GM12878 (cell line): Measurements from ENCODE around the gene CELSR2. TPM values are rescaled to one million over a fixed set of nuclear protein-coding genes. Genes with fewer than 3 reads are reported as not detected.

Experiments used
- ATAC-seq: fragments of 200-7000 bp; cut with Tn5 transposase; 3 replicates; pipeline ENCODE4 v1.9.1; 2020; ENCODE audit warnings: mild to moderate bottlenecking, moderate library complexity
- BruUV-seq: library from RNA; stranded (reverse); fragments of 400-500 nt; replicated peaks from 2 replicates; lab custom pipeline; 2021; lab: Mats Ljungman, UMichigan
- CTCF ChIA-PET: fragments of 300-600 bp; sonication (Branson Sonifier 250); formaldehyde crosslinking; extraction: SDS; loops from one replicate; lab custom pipeline; 2021; ENCODE audit warnings: inconsistent platforms; lab: Yijun Ruan, JAX
- POLR2A ChIA-PET: fragments of 350-600 bp; formaldehyde crosslinking; extraction: SDS; loops from one replicate; lab custom pipeline; 2021; ENCODE audit warnings: inconsistent platforms; lab: Charles Lee
- RAD21 ChIA-PET: fragments of 300-600 bp; sonication (Branson Sonifier 250); formaldehyde crosslinking; loops from one replicate; lab custom pipeline; 2023; ENCODE audit warnings: antibody characterized with exemption; ENCODE audit not compliant: unreplicated experiment; lab: Charles Lee
- SMC1A ChIA-PET: fragments of 300-600 bp; sonication (Branson Sonifier 250); formaldehyde crosslinking; loops from one replicate; lab custom pipeline; 2023; ENCODE audit not compliant: unreplicated experiment, uncharacterized antibody; lab: Charles Lee
- DNase-seq: peaks from one replicate; pipeline ENCODE4 v3.0.0-alpha.2; 2011; ENCODE audit warnings: low read depth, low spot score
- FAIRE-seq: peaks from 3 replicates; lab custom pipeline; 2011; peaks lifted over from hg19 to GRCh38; lab: Jason Lieb, UNC
- H2AFZ ChIP-seq: 2 replicates; pipeline ENCODE4 v1.6.0; 2011; ENCODE audit warnings: low read depth, low read length, control low read depth; ENCODE audit not compliant: control insufficient read depth
- H3K27ac ChIP-seq: 2 replicates; pipeline ENCODE4 v1.5.1; 2011; ENCODE audit warnings: control low read depth; ENCODE audit not compliant: control insufficient read depth, insufficient read depth
- H3K27me3 ChIP-seq, 2 experiments: replicated peaks in 1 of 2; 2 replicates each; pipeline versions ENCODE4 v1.6.0 to v1.6.1; 2011; ENCODE audit warnings: low read length in 1 of 2; ENCODE audit not compliant: control insufficient read depth in 2 of 2, insufficient read depth in 2 of 2
- H3K36me3 ChIP-seq, 2 experiments: 2 replicates each; pipeline ENCODE4 v1.5.1; 2011; ENCODE audit warnings: low read length in 1 of 2; ENCODE audit not compliant: control insufficient read depth in 2 of 2, insufficient read depth in 2 of 2
- H3K4me1 ChIP-seq: 2 replicates; pipeline ENCODE4 v1.6.1; 2011; ENCODE audit warnings: mild to moderate bottlenecking, low read length, moderate library complexity, mixed read lengths; ENCODE audit not compliant: control insufficient read depth, insufficient read depth
- H3K4me2 ChIP-seq: 2 replicates; pipeline ENCODE4 v1.6.0; 2011; ENCODE audit warnings: control low read depth; ENCODE audit not compliant: control insufficient read depth, insufficient read depth
- H3K4me3 ChIP-seq: fragments of 200-600 bp; sonication (generic); 2 replicates; pipeline ENCODE4 v1.5.1; 2016
- H3K79me2 ChIP-seq: 2 replicates; pipeline ENCODE4 v1.6.0; 2011; ENCODE audit warnings: low read length; ENCODE audit not compliant: control insufficient read depth, insufficient read depth
- H3K9ac ChIP-seq: 2 replicates; pipeline ENCODE4 v1.8.0; 2011; ENCODE audit warnings: low read length, control low read depth, mixed read lengths; ENCODE audit not compliant: control insufficient read depth, insufficient read depth
- H3K9me3 ChIP-seq: replicated peaks from 3 replicates; pipeline ENCODE4 v1.5.1; 2011; ENCODE audit warnings: mild to moderate bottlenecking, low read length; ENCODE audit not compliant: control insufficient read depth, insufficient read depth
- H4K20me1 ChIP-seq: 2 replicates; pipeline ENCODE4 v1.6.0; 2011; ENCODE audit not compliant: control insufficient read depth, insufficient read depth
- ATF7 ChIP-seq: fragments of 450-650 bp; IDR thresholded peaks from 2 replicates; pipeline ENCODE4 v1.6.1; 2016; ENCODE audit warnings: low read depth, mild to moderate bottlenecking
- BMI1 ChIP-seq: fragments of 450-650 bp; IDR thresholded peaks from 2 replicates; pipeline ENCODE4 v1.6.1; 2016; ENCODE audit warnings: mild to moderate bottlenecking, moderate library complexity, borderline replicate concordance
- EED ChIP-seq: sonication (generic); IDR thresholded peaks from 2 replicates; pipeline ENCODE4 v1.6.1; 2016; ENCODE audit warnings: antibody characterized with exemption, low read depth
- HDAC2 ChIP-seq: fragments of 200-600 bp; sonication (generic); IDR thresholded peaks from 2 replicates; pipeline ENCODE4 v1.6.1; 2017
- HDGF ChIP-seq: fragments of 450-650 bp; IDR thresholded peaks from 2 replicates; pipeline ENCODE4 v1.6.1; 2016; ENCODE audit warnings: antibody characterized with exemption
- NRF1 ChIP-seq: conservative IDR thresholded peaks from 2 replicates; pipeline ENCODE4 v1.6.1; 2011; ENCODE audit warnings: mild to moderate bottlenecking, low read depth, low read length, improper control_type of control experiment
- PAX5 ChIP-seq: IDR thresholded peaks from 2 replicates; pipeline ENCODE4 v1.6.1; 2011; ENCODE audit warnings: low read depth, low read length, borderline replicate concordance
- POLR2AphosphoS5 ChIP-seq: IDR thresholded peaks from 2 replicates; pipeline ENCODE4 v1.6.1; 2011; ENCODE audit warnings: mild to moderate bottlenecking, low read length, inconsistent platforms
- RAD51 ChIP-seq: fragments of 450-650 bp; IDR thresholded peaks from 2 replicates; pipeline ENCODE4 v1.6.1; 2016; ENCODE audit warnings: moderate library complexity, mild to moderate bottlenecking, inconsistent platforms
- SMARCA5 ChIP-seq: fragments of 450-650 bp; IDR thresholded peaks from 2 replicates; pipeline ENCODE4 v1.6.1; 2017; ENCODE audit warnings: mild to moderate bottlenecking
- SUPT20H ChIP-seq: IDR thresholded peaks from 2 replicates; pipeline ENCODE4 v1.6.1; 2011; ENCODE audit warnings: low read depth, mild to moderate bottlenecking, low read length, moderate library complexity, borderline replicate concordance; ENCODE audit not compliant: control insufficient read depth
- TCF3 ChIP-seq: IDR thresholded peaks from 2 replicates; pipeline ENCODE4 v1.6.1; 2012; ENCODE audit warnings: low read depth, mild to moderate bottlenecking, low read length, borderline replicate concordance; ENCODE audit not compliant: insufficient read depth
- ZNF207 ChIP-seq: fragments of 450-650 bp; IDR thresholded peaks from 2 replicates; pipeline ENCODE4 v1.6.1; 2014; ENCODE audit warnings: antibody characterized with exemption, mild to moderate bottlenecking, borderline replicate concordance
- ZNF24 ChIP-seq: fragments of 450-650 bp; IDR thresholded peaks from 2 replicates; pipeline ENCODE4 v1.6.1; 2017; ENCODE audit warnings: antibody characterized with exemption, mild to moderate bottlenecking
- ZNF274 ChIP-seq: IDR thresholded peaks from one replicate; pipeline ENCODE4 v1.8.0; 2011; ENCODE audit not compliant: insufficient read length, insufficient read depth
- WGBS: methylation state at CpG from one replicate; pipeline ENCODE4 v1.1.6; 2016; ENCODE audit warnings: low lambda C conversion rate; ENCODE audit not compliant: insufficient replicate concordance, insufficient coverage; ENCODE audit errors: missing lambda C conversion rate; 5-methylcytosine and 5-hydroxymethylcytosine counted together
- in situ Hi-C: fragments of 300-500 bp; cut with MboI; formaldehyde crosslinking; loops from 9 replicates; pipeline ENCODE4 v1.14.3; 2018; ENCODE audit warnings: mixed read lengths
- intact Hi-C: fragments of 100-400 bp; cut with micrococcal nuclease; formaldehyde crosslinking; loops from one replicate; pipeline ENCODE4 v1.14.2; 2022; ENCODE audit not compliant: unreplicated experiment
- polyA plus RNA-seq, 11 experiments: library from polyadenylated mRNA; depleted of rRNA in 4 of 11; unstranded in 6 of 11; stranded (reverse) in 5 of 11; fragments of >200 nt; fragmentation: Nextera tagmentation in 4 of 11; fragmentation: Illumina TruSeq in 1 of 11; extraction: Ambion mirVana in 4 of 11; extraction: Trizol in 1 of 11; gene quantifications; 1 replicate in 1 of 11; 2 replicates in 10 of 11; pipeline versions ENCODE4 v1.2.1 to v1.2.3, GENCODE V29; 2011 to 2016; ENCODE audit warnings: inconsistent platforms in 2 of 11, missing spikeins in 2 of 11, low read depth in 1 of 11
- total RNA-seq, 4 experiments: library from RNA; depleted of rRNA in 3 of 4; stranded (reverse); fragments of >200 nt in 3 of 4; fragmentation: Illumina TruSeq in 1 of 4; extraction: Trizol in 1 of 4; gene quantifications; 2 replicates each; pipeline versions ENCODE4 v1.2.1 to v1.2.3, GENCODE V29; 2013 to 2021
- TF ChIP-seq, protein P1 (sequence below): fragments of 450-650 bp; IDR thresholded peaks from 2 replicates; pipeline ENCODE4 v1.6.1; 2017; ENCODE audit warnings: mild to moderate bottlenecking, moderate library complexity
- TF ChIP-seq, protein P2 (sequence below): IDR thresholded peaks from 2 replicates; pipeline ENCODE4 v1.6.1; 2012; ENCODE audit warnings: low read depth, low read length, improper control_type of control experiment
- TF ChIP-seq, protein P3 (sequence below): IDR thresholded peaks from 2 replicates; pipeline ENCODE4 v1.6.1; 2011; ENCODE audit warnings: borderline replicate concordance, low read depth, mild to moderate bottlenecking, moderate library complexity, low read length; ENCODE audit not compliant: insufficient read depth, poor library complexity, severe bottlenecking

Gene CELSR2
- total and polyA plus RNA-seq, 10 of the 15 experiments (the other 5 are each of a cell fraction or from before 2014, with no cell fraction given), result under 0.01 to 0.15 (median 0.04) TPM; not detected in 2

DNA sequence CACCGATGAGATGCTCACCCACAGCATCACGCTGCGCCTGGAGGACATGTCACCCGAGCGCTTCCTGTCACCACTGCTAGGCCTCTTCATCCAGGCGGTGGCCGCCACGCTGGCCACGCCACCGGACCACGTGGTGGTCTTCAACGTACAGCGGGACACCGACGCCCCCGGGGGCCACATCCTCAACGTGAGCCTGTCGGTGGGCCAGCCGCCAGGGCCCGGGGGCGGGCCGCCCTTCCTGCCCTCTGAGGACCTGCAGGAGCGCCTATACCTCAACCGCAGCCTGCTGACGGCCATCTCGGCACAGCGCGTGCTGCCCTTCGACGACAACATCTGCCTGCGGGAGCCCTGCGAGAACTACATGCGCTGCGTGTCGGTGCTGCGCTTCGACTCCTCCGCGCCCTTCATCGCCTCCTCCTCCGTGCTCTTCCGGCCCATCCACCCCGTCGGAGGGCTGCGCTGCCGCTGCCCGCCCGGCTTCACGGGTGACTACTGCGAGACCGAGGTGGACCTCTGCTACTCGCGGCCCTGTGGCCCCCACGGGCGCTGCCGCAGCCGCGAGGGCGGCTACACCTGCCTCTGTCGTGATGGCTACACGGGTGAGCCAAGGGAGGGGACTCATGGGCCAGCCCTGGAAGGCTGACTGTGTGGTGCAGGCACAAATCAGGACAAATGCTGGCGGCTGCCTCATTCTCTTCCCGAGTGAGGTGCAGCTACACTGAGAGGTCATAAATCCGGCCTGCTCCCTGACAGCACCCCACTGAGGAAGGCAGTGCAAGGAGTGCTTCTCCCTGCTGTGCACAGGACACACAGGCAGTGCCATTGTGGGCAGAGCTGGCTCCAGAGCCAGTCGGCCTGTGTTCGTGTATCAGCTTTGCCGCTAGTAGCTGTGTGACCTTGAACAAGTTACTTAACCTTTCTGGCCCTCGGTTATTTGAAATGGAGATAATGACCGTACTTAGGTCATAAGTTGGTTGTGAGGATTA lies 9.4 kb downstream of the CELSR2 start:
- Histone ChIP-seq H3K27ac (no peak overlapping the region), H3K36me3 (no peaks in the 10 kb centered on the region), H3K4me2 (no peak overlapping the region), H3K79me2 (no peaks in the 10 kb centered on the region), H3K4me3 (no peak overlapping the region), H3K4me1 (no peaks in the 10 kb centered on the region), H3K27me3 (no peaks in the 10 kb centered on the region; a peak in 1 of 4 replicates), H2AFZ (no peak overlapping the region), H4K20me1 (no peaks in the 10 kb centered on the region), H3K9ac (no peak overlapping the region), H3K9me3 (no peaks in the 10 kb centered on the region)
- ChIA-PET CTCF (interaction anchor here (1.5 to 1.6 kb wide), 3 partner anchors 19 to 274 kb away, joined by 6 to 9 read pairs (median 7); no protein-coding TSS in a partner anchor), SMC1A (interaction anchor here (1.0 kb wide), 1 partner anchor 232 kb away, joined by 4 read pairs; no protein-coding TSS in a partner anchor), RAD21 (interaction anchor here (1.2 kb wide), 1 partner anchor 274 kb away, joined by 4 read pairs; no protein-coding TSS in a partner anchor), POLR2A (no interaction called here)
- intact Hi-C loops, result no loop called here
- no TSS peak for BruUV-seq
- FAIRE-seq, result no peak
- no peak for ATAC-seq
- DNase-seq, result no peak
- in situ Hi-C loops, result no loop called here
- 87% methylated on average over 67 of the region's 69 CpGs for WGBS
- TF ChIP-seq EED (no peak), POLR2AphosphoS5 (no peak), ZNF207 (no peak), SUPT20H (no peak), PAX5 (no peak), ATF7 (no peak), HDGF (no peak), TCF3 (no peak), SMARCA5 (no peak), HDAC2 (no peak), ZNF24 (no peak), NRF1 (no peak), ZNF274 (no peak), RAD51 (no peak), BMI1 (no peak)
- TF ChIP-seq, protein P1, sequence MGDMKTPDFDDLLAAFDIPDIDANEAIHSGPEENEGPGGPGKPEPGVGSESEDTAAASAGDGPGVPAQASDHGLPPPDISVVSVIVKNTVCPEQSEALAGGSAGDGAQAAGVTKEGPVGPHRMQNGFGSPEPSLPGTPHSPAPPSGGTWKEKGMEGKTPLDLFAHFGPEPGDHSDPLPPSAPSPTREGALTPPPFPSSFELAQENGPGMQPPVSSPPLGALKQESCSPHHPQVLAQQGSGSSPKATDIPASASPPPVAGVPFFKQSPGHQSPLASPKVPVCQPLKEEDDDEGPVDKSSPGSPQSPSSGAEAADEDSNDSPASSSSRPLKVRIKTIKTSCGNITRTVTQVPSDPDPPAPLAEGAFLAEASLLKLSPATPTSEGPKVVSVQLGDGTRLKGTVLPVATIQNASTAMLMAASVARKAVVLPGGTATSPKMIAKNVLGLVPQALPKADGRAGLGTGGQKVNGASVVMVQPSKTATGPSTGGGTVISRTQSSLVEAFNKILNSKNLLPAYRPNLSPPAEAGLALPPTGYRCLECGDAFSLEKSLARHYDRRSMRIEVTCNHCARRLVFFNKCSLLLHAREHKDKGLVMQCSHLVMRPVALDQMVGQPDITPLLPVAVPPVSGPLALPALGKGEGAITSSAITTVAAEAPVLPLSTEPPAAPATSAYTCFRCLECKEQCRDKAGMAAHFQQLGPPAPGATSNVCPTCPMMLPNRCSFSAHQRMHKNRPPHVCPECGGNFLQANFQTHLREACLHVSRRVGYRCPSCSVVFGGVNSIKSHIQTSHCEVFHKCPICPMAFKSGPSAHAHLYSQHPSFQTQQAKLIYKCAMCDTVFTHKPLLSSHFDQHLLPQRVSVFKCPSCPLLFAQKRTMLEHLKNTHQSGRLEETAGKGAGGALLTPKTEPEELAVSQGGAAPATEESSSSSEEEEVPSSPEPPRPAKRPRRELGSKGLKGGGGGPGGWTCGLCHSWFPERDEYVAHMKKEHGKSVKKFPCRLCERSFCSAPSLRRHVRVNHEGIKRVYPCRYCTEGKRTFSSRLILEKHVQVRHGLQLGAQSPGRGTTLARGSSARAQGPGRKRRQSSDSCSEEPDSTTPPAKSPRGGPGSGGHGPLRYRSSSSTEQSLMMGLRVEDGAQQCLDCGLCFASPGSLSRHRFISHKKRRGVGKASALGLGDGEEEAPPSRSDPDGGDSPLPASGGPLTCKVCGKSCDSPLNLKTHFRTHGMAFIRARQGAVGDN, result no peak
- TF ChIP-seq, protein P2, sequence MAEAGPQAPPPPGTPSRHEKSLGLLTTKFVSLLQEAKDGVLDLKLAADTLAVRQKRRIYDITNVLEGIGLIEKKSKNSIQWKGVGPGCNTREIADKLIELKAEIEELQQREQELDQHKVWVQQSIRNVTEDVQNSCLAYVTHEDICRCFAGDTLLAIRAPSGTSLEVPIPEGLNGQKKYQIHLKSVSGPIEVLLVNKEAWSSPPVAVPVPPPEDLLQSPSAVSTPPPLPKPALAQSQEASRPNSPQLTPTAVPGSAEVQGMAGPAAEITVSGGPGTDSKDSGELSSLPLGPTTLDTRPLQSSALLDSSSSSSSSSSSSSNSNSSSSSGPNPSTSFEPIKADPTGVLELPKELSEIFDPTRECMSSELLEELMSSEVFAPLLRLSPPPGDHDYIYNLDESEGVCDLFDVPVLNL, result no peak
- TF ChIP-seq, protein P3, sequence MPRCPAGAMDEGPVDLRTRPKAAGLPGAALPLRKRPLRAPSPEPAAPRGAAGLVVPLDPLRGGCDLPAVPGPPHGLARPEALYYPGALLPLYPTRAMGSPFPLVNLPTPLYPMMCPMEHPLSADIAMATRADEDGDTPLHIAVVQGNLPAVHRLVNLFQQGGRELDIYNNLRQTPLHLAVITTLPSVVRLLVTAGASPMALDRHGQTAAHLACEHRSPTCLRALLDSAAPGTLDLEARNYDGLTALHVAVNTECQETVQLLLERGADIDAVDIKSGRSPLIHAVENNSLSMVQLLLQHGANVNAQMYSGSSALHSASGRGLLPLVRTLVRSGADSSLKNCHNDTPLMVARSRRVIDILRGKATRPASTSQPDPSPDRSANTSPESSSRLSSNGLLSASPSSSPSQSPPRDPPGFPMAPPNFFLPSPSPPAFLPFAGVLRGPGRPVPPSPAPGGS, result no peak
